ENCODE measurements around the gene MDFI.

MDFI gene

GRCh38 chr6:41634657-41635056 is 3.6 kb upstream of the MDFI start:
- DNase-seq (ENCODE audit: low read depth) = no peak

- no peak for DNase-seq (ENCODE audit: low read depth)
Observed at GRCh38 chr6:41635365-41635764, 2.9 kb upstream of the MDFI start.

GRCh38 chr6:41636833-41637193 is 1.5 kb upstream of the MDFI start:
- no peak for DNase-seq (ENCODE audit: low read depth)

GRCh38 chr6:41637194-41638001 is 870 bp upstream of the MDFI start:
- DNase-seq (ENCODE audit: low read depth) = no peak

GRCh38 chr6:41638935-41639808 is 904 bp downstream of the MDFI start:
- no peak for DNase-seq (ENCODE audit: low read depth)

GRCh38 chr6:41639809-41640371 is 1.6 kb downstream of the MDFI start:
- no peak for DNase-seq (ENCODE audit: low read depth)

GRCh38 chr6:41640426-41640825 is 2.2 kb downstream of the MDFI start:
- no peak for DNase-seq (ENCODE audit: low read depth)

GRCh38 chr6:41641352-41641925 is 3.2 kb downstream of the MDFI start:
- DNase-seq (ENCODE audit: low read depth) = no peak

GRCh38 chr6:41642090-41642959 is 4.1 kb downstream of the MDFI start:
- no peak for DNase-seq (ENCODE audit: low read depth)

GRCh38 chr6:41642960-41643898 is 5.0 kb downstream of the MDFI start:
- no peak for DNase-seq (ENCODE audit: low read depth)

- no peak for DNase-seq (ENCODE audit: low read depth)
Observed at GRCh38 chr6:41643899-41644269, 5.6 kb downstream of the MDFI start.

GRCh38 chr6:41644297-41644879 is 6.1 kb downstream of the MDFI start:
- no peak for DNase-seq (ENCODE audit: low read depth)

GRCh38 chr6:41645007-41645618 is 6.8 kb downstream of the MDFI start:
- DNase-seq (ENCODE audit: low read depth) = no peak

GRCh38 chr6:41646026-41646795 is 7.9 kb downstream of the MDFI start:
- no peak for DNase-seq (ENCODE audit: low read depth)

GRCh38 chr6:41647061-41647511 is 8.8 kb downstream of the MDFI start:
- DNase-seq (ENCODE audit: low read depth) = no peak

GRCh38 chr6:41648070-41648585 is 9.9 kb downstream of the MDFI start:
- no peak for DNase-seq (ENCODE audit: low read depth)

GRCh38 chr6:41648921-41649320 is 10.7 kb downstream of the MDFI start:
- no peak for DNase-seq (ENCODE audit: low read depth)

GRCh38 chr6:41649596-41649995 is 11.3 kb downstream of the MDFI start:
- no peak for DNase-seq (ENCODE audit: low read depth)

- no peak for DNase-seq (ENCODE audit: low read depth)
Observed at GRCh38 chr6:41650120-41650519, 11.9 kb downstream of the MDFI start.
